ENCODE results near the gene TMC5. TPM values are rescaled to one million over a fixed set of nuclear protein-coding genes. Genes with fewer than 3 reads are reported as not detected.

Gene TMC5
- total and polyA plus RNA-seq, 2 of the 13 experiments (the other 11 are each of a cell fraction or from before 2014, with no cell fraction given) = 0.09 to 0.41 TPM

DNA sequence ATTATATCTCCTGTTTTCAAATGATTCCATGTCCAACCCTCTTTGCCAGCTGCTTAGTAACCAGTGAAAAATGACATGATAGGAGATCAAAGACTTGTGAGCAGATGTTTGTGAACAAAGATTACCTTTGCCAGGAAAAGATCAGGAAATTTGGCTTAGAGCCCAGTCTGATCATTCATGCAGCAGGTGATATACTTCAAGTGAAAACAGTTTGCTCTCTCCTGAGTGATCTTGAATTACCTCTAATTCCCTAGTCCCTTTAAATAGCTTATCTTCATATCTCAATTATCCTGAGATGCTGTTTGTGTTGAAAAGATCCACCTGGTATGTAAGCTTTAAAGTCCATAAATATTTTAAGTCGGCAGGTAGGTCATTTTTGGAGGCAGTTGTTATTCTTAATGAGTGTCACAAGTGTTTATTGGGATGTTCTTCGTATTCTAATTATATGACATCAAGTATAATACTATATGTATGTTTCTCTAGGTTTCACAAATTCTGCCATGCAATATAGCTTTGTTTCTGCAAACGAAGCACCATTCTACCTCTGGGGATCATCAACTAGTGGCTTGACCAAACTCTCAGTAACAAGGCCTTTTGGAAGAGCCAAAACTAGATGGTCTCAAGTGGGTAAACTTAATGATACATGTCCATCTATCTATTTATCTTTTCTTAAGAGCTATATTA lies 124.6 kb downstream of the TMC5 start (continued):
- TF ChIP-seq GFI1 (CRISPR knock-in tag; IDR thresholded peaks at IDR 0.05; ENCODE audit: borderline replicate concordance) (peak; percentile 75), TBX3 (IDR thresholded peaks at IDR 0.05; ENCODE audit: borderline replicate concordance) (0 out of 2 replicates have a peak, but pooled peaks have one; percentile 21), TEAD2 (CRISPR knock-in tag; IDR thresholded peaks at IDR 0.05) (no peak), MAFF (IDR thresholded peaks at IDR 0.05; ENCODE audit: low read depth, low read length) (no peak), ELF3 (CRISPR knock-in tag; IDR thresholded peaks at IDR 0.05) (peak; percentile 91), NR2F2 (IDR thresholded peaks at IDR 0.05; ENCODE audit: borderline replicate concordance, low read depth) (peak; percentile 35; the same call in 1 of the 2 replicates), SIX4 (CRISPR knock-in tag; IDR thresholded peaks at IDR 0.05) (peak; percentile 90), MAFK (conservative IDR thresholded peaks at IDR 0.05 in 1 of 2, IDR thresholded peaks at IDR 0.05 in 1 of 2; ENCODE audit: low read length in 2 of 2) (no peak), CBX2 (IDR thresholded peaks at IDR 0.05; ENCODE audit: low read depth, low read length) (no peak), CBX2 (CRISPR knock-in tag; IDR thresholded peaks at IDR 0.05; ENCODE audit: low read depth) (no peak), MBD4 (IDR thresholded peaks at IDR 0.05; ENCODE audit: borderline replicate concordance, low read length) (peak; percentile 73; the same call in 1 of the 2 replicates), CBX5 (CRISPR knock-in tag; IDR thresholded peaks at IDR 0.05; ENCODE audit: borderline replicate concordance) (no peak), HCFC1 (IDR thresholded peaks at IDR 0.05; ENCODE audit: low read depth, low read length) (no peak), HHEX (CRISPR knock-in tag; IDR thresholded peaks at IDR 0.05) (peak; percentile 81), CCDC6 (CRISPR knock-in tag; IDR thresholded peaks at IDR 0.05) (no peak), HMGA1 (CRISPR knock-in tag; conservative IDR thresholded peaks at IDR 0.05) (no peak), PAF1 (CRISPR knock-in tag; IDR thresholded peaks at IDR 0.05) (no peak), HES4 (CRISPR knock-in tag; IDR thresholded peaks at IDR 0.05; ENCODE audit: borderline replicate concordance) (no peak), YEATS4 (CRISPR knock-in tag; IDR thresholded peaks at IDR 0.05; ENCODE audit: borderline replicate concordance) (peak; percentile 73; the same call in 1 of the 2 replicates), KDM5B (CRISPR knock-in tag; IDR thresholded peaks at IDR 0.05; ENCODE audit: borderline replicate concordance) (no peak), EED (CRISPR knock-in tag; IDR thresholded peaks at IDR 0.05) (no peak), GTF3A (CRISPR knock-in tag; conservative IDR thresholded peaks at IDR 0.05) (no peak), ZNF644 (CRISPR knock-in tag; IDR thresholded peaks at IDR 0.05; ENCODE audit: low read depth) (peak; percentile 62), ZFP62 (CRISPR knock-in tag; IDR thresholded peaks at IDR 0.05) (no peak)
- TF ChIP-seq, protein P1, sequence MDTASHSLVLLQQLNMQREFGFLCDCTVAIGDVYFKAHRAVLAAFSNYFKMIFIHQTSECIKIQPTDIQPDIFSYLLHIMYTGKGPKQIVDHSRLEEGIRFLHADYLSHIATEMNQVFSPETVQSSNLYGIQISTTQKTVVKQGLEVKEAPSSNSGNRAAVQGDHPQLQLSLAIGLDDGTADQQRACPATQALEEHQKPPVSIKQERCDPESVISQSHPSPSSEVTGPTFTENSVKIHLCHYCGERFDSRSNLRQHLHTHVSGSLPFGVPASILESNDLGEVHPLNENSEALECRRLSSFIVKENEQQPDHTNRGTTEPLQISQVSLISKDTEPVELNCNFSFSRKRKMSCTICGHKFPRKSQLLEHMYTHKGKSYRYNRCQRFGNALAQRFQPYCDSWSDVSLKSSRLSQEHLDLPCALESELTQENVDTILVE (CRISPR knock-in tag; IDR thresholded peaks at IDR 0.05) = peak; percentile 91
- TF ChIP-seq, protein P2, sequence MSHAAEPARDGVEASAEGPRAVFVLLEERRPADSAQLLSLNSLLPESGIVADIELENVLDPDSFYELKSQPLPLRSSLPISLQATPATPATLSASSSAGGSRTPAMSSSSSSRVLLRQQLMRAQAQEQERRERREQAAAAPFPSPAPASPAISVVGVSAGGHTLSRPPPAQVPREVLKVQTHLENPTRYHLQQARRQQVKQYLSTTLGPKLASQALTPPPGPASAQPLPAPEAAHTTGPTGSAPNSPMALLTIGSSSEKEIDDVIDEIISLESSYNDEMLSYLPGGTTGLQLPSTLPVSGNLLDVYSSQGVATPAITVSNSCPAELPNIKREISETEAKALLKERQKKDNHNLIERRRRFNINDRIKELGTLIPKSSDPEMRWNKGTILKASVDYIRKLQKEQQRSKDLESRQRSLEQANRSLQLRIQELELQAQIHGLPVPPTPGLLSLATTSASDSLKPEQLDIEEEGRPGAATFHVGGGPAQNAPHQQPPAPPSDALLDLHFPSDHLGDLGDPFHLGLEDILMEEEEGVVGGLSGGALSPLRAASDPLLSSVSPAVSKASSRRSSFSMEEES (CRISPR knock-in tag; IDR thresholded peaks at IDR 0.05) = peak; percentile 92
- TF ChIP-seq, protein P3, sequence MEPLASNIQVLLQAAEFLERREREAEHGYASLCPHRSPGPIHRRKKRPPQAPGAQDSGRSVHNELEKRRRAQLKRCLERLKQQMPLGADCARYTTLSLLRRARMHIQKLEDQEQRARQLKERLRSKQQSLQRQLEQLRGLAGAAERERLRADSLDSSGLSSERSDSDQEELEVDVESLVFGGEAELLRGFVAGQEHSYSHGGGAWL (CRISPR knock-in tag; IDR thresholded peaks at IDR 0.05) = no peak; the same call in 1 of the 2 replicates
- TF ChIP-seq, protein P4, sequence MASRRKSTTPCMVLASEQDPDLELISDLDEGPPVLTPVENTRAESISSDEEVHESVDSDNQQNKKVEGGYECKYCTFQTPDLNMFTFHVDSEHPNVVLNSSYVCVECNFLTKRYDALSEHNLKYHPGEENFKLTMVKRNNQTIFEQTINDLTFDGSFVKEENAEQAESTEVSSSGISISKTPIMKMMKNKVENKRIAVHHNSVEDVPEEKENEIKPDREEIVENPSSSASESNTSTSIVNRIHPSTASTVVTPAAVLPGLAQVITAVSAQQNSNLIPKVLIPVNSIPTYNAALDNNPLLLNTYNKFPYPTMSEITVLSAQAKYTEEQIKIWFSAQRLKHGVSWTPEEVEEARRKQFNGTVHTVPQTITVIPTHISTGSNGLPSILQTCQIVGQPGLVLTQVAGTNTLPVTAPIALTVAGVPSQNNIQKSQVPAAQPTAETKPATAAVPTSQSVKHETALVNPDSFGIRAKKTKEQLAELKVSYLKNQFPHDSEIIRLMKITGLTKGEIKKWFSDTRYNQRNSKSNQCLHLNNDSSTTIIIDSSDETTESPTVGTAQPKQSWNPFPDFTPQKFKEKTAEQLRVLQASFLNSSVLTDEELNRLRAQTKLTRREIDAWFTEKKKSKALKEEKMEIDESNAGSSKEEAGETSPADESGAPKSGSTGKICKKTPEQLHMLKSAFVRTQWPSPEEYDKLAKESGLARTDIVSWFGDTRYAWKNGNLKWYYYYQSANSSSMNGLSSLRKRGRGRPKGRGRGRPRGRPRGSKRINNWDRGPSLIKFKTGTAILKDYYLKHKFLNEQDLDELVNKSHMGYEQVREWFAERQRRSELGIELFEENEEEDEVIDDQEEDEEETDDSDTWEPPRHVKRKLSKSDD (CRISPR knock-in tag; IDR thresholded peaks at IDR 0.05; ENCODE audit: low read depth) = no peak
